ENCODE data around the gene KMT2D. TPM values are rescaled to one million over a fixed set of nuclear protein-coding genes. Genes with fewer than 3 reads are reported as not detected.

KMT2D gene
- total RNA-seq, 1 donor from 2014 or later, result 86.9 TPM

DNA sequence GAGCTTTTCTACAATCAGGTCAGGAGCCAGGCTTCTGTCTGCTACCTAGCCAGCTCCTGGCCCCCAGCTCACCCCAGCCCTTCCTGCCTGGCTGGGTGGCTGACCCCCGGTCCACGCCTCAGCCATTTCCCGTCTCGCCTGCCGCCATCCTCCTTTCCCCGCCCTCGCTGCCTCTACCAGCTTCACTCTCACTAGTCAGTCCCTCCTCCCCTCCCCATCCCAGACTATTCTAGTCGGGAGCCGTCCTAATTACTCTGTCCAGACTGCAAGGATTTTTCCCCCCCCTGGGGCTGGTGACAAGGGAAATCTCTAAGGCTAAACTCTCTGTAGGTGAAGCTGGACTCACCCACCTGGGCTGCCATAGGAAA is 33.2 kb upstream of the KMT2D start:
- H3K4me3 Mint-ChIP-seq (ENCODE audit: unreplicated experiment), result peak overlapping the region; percentile 40
- H3K27me3 Mint-ChIP-seq (ENCODE audit: low read depth, unreplicated experiment), result peaks cover 36% of the 10 kb centered on the region
- no peaks in the 10 kb centered on the region for H3K9me3 Mint-ChIP-seq (ENCODE audit: unreplicated experiment)
- no peak overlapping the region for H3K27ac Mint-ChIP-seq (ENCODE audit: unreplicated experiment)
- H3K4me3 ChIP-seq (ENCODE audit: insufficient read depth, low read depth, low read length), result peak overlapping the region; percentile 19
- H2AFZ ChIP-seq (ENCODE audit: low read depth, low read length), result no peak overlapping the region
- peaks cover 26% of the 10 kb centered on the region for H3K36me3 Mint-ChIP-seq (ENCODE audit: low read depth, unreplicated experiment)
- peaks cover 32% of the 10 kb centered on the region for H3K4me1 ChIP-seq (ENCODE audit: insufficient read depth, low read length)
- no peaks in the 10 kb centered on the region for H3K79me2 ChIP-seq (ENCODE audit: insufficient read depth, low read length)
- peak overlapping the region; percentile 62 for H3K4me2 ChIP-seq (ENCODE audit: low read length)
- H3K9ac ChIP-seq (ENCODE audit: low read length), result no peak overlapping the region
- no peak for TF ChIP-seq EZH2 (IDR thresholded peaks at IDR 0.05; ENCODE audit: insufficient read depth, low read length)
- no peaks in the 10 kb centered on the region for H3K9me3 ChIP-seq (ENCODE audit: insufficient read depth, low read depth, low read length)
- peaks cover 14% of the 10 kb centered on the region for H3K36me3 ChIP-seq (ENCODE audit: insufficient read depth, low read length)
- peaks cover 44% of the 10 kb centered on the region for H4K20me1 ChIP-seq (ENCODE audit: insufficient read depth, low read length)
- H3K27ac ChIP-seq (ENCODE audit: low read depth, low read length), result no peak overlapping the region
- peaks cover 56% of the 10 kb centered on the region for H3K27me3 ChIP-seq (ENCODE audit: insufficient read depth, low read length)
- H3K4me1 Mint-ChIP-seq (ENCODE audit: low read depth, unreplicated experiment), result no peaks in the 10 kb centered on the region
- FAIRE-seq (no peak), DNase-seq (ENCODE audit: low read depth) (no peak)

DNA sequence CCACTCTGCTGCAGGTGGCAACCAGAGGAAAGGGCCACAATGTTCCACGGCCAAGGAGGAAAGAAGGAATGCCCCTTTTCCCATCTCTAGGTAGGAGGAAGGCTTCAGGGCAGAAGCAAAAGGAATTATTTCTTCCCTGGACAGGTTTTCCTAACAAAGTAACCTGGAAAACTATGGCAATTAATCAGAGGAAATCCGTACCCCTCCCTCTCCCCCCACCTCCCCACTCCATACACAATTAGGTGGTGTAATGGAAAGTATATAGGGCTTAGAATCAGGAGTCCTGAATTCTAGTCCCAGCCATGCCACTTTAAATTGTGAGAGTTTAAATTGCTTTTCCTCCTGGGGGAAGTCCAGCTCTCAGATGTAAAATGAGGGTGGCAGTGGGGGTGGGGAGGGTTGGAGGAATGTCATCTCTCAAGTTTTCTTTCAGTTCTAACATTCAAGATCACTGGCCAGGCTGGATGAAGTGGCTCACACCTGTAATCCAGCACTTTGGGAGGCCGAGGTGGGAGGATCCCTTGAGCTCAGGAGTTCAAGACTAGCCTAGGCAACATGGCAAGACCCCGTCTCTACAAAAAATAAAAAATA is 32.3 kb upstream of the KMT2D start:
- H3K4me3 ChIP-seq (ENCODE audit: insufficient read depth, low read depth, low read length), result no peak overlapping the region
- no peak overlapping the region for H3K27ac ChIP-seq (ENCODE audit: low read depth, low read length)
- no peaks in the 10 kb centered on the region for H3K9me3 Mint-ChIP-seq (ENCODE audit: unreplicated experiment)
- DNase-seq (ENCODE audit: low read depth), result no peak
- H3K4me2 ChIP-seq (ENCODE audit: low read length), result no peak overlapping the region
- H4K20me1 ChIP-seq (ENCODE audit: insufficient read depth, low read length), result peaks cover 43% of the 10 kb centered on the region
- H3K36me3 ChIP-seq (ENCODE audit: insufficient read depth, low read length), result peaks cover 11% of the 10 kb centered on the region
- no peaks in the 10 kb centered on the region for H3K9me3 ChIP-seq (ENCODE audit: insufficient read depth, low read depth, low read length)
- H3K27me3 ChIP-seq (ENCODE audit: insufficient read depth, low read length), result peaks cover 60% of the 10 kb centered on the region
- FAIRE-seq, result no peak
- no peak for TF ChIP-seq EZH2 (IDR thresholded peaks at IDR 0.05; ENCODE audit: insufficient read depth, low read length)
- TF ChIP-seq, protein P1, sequence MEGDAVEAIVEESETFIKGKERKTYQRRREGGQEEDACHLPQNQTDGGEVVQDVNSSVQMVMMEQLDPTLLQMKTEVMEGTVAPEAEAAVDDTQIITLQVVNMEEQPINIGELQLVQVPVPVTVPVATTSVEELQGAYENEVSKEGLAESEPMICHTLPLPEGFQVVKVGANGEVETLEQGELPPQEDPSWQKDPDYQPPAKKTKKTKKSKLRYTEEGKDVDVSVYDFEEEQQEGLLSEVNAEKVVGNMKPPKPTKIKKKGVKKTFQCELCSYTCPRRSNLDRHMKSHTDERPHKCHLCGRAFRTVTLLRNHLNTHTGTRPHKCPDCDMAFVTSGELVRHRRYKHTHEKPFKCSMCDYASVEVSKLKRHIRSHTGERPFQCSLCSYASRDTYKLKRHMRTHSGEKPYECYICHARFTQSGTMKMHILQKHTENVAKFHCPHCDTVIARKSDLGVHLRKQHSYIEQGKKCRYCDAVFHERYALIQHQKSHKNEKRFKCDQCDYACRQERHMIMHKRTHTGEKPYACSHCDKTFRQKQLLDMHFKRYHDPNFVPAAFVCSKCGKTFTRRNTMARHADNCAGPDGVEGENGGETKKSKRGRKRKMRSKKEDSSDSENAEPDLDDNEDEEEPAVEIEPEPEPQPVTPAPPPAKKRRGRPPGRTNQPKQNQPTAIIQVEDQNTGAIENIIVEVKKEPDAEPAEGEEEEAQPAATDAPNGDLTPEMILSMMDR (IDR thresholded peaks at IDR 0.05; ENCODE audit: insufficient read depth, low read depth, low read length), result no peak
- peaks cover 45% of the 10 kb centered on the region for H3K27me3 Mint-ChIP-seq (ENCODE audit: low read depth, unreplicated experiment)
- H3K9ac ChIP-seq (ENCODE audit: low read length), result no peak overlapping the region
- H3K4me1 ChIP-seq (ENCODE audit: insufficient read depth, low read length), result peaks cover 32% of the 10 kb centered on the region
- peaks cover 3% of the 10 kb centered on the region for H3K4me1 Mint-ChIP-seq (ENCODE audit: low read depth, unreplicated experiment)
- H3K79me2 ChIP-seq (ENCODE audit: insufficient read depth, low read length), result no peaks in the 10 kb centered on the region
- H3K36me3 Mint-ChIP-seq (ENCODE audit: low read depth, unreplicated experiment), result peaks cover 22% of the 10 kb centered on the region
- peak overlapping the region; percentile 67 for H3K4me3 Mint-ChIP-seq (ENCODE audit: unreplicated experiment)
- H3K27ac Mint-ChIP-seq (ENCODE audit: unreplicated experiment), result no peak overlapping the region
- H2AFZ ChIP-seq (ENCODE audit: low read depth, low read length), result no peak overlapping the region

DNA sequence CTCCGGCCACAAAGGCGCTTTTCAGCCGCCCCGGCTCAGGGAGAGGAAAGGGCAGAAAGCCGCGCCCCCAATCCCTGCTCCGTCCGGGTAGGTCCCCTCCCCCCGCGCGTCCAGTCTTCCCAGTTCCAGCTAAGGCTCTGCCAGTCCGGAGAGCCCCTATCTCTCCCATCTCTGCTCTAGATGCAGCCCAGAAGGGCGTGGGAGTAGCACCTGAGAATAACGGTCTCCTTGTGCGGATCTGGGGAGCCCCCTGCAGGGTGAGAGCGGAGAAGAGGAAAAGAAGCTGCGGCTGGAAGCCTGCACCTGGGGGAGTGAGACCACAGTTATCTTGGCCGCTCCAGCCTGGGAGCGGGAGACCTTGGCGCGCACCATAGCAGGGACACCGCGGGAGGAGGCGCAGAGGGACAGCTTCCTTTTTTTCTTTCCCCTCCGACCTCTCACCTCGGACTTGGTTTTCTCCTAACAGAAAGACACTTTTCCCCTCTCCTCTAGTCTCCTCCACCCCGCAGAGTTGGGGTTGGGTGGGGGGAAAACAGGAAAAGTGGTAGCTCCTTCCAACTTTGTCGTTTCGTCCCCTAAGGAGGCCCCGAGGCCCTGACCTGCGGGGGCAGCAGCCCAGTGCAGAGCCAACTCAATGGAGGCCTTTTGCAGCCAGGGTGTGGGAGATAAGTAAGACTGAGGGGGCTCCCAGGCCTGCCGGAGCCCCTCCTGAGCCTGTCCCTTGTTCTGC is 31.7 kb upstream of the KMT2D start:
- Histone ChIP-seq H3K36me3 (ENCODE audit: insufficient read depth, low read length) (peaks cover 6% of the 10 kb centered on the region), H3K4me1 (ENCODE audit: insufficient read depth, low read length) (peaks cover 32% of the 10 kb centered on the region), H3K9ac (ENCODE audit: low read length) (no peak overlapping the region), H3K9me3 (ENCODE audit: insufficient read depth, low read depth, low read length) (no peaks in the 10 kb centered on the region), H3K27me3 (ENCODE audit: insufficient read depth, low read length) (peaks cover 60% of the 10 kb centered on the region), H3K4me2 (ENCODE audit: low read length) (peak overlapping the region; percentile 81), H3K4me3 (ENCODE audit: insufficient read depth, low read depth, low read length) (peak overlapping the region; percentile 25), H4K20me1 (ENCODE audit: insufficient read depth, low read length) (peaks cover 37% of the 10 kb centered on the region), H2AFZ (ENCODE audit: low read depth, low read length) (peak overlapping the region; percentile 53), H3K27ac (ENCODE audit: low read depth, low read length) (no peak overlapping the region), H3K79me2 (ENCODE audit: insufficient read depth, low read length) (no peaks in the 10 kb centered on the region)
- Mint-ChIP-seq H3K4me3 (ENCODE audit: unreplicated experiment) (peak overlapping the region; percentile 76), H3K4me1 (ENCODE audit: low read depth, unreplicated experiment) (peaks cover 3% of the 10 kb centered on the region), H3K27ac (ENCODE audit: unreplicated experiment) (no peak overlapping the region), H3K36me3 (ENCODE audit: low read depth, unreplicated experiment) (peaks cover 16% of the 10 kb centered on the region), H3K27me3 (ENCODE audit: low read depth, unreplicated experiment) (peaks cover 45% of the 10 kb centered on the region), H3K9me3 (ENCODE audit: unreplicated experiment) (no peaks in the 10 kb centered on the region)
- TF ChIP-seq, protein P1 (IDR thresholded peaks at IDR 0.05; ENCODE audit: insufficient read depth, low read depth, low read length), result peak; percentile 27
- TF ChIP-seq EZH2 (IDR thresholded peaks at IDR 0.05; ENCODE audit: insufficient read depth, low read length), result no peak
- DNase-seq (ENCODE audit: low read depth), result no peak
- FAIRE-seq, result no peak

All from astrocyte (in vitro differentiated cells and primary cell).